Measurements from ENCODE around the gene LRRC4B.

The LRRC4B gene

GRCh38 chr19:50548191-50549058 lies 19.8 kb downstream of the LRRC4B start:
- Histone ChIP-seq H3K9me3 (ENCODE audit: severe bottlenecking) (no peaks in the 10 kb centered on the region), H3K27ac (no peak overlapping the region), H3K36me3 (peaks cover 3% of the 10 kb centered on the region), H3K27me3 (ENCODE audit: insufficient read depth, low read depth, severe bottlenecking) (no peaks in the 10 kb centered on the region), H3K4me3 (ENCODE audit: low read depth, low read length) (no peak overlapping the region)
- DNase-seq = no peak
- TF ChIP-seq CTCF (IDR thresholded peaks at IDR 0.05; ENCODE audit: low read depth, low read length) = no peak

GRCh38 chr19:50547385-50548190 lies 20.6 kb downstream of the LRRC4B start:
- H3K27me3 ChIP-seq (ENCODE audit: insufficient read depth, low read depth, severe bottlenecking) = no peaks in the 10 kb centered on the region
- no peak for TF ChIP-seq CTCF (IDR thresholded peaks at IDR 0.05; ENCODE audit: low read depth, low read length)
- H3K27ac ChIP-seq = no peak overlapping the region
- H3K4me3 ChIP-seq (ENCODE audit: low read depth, low read length) = no peak overlapping the region
- no peaks in the 10 kb centered on the region for H3K9me3 ChIP-seq (ENCODE audit: severe bottlenecking)
- H3K36me3 ChIP-seq = peaks cover 3% of the 10 kb centered on the region
- DNase-seq = no peak

GRCh38 chr19:50546527-50547221 lies 21.6 kb downstream of the LRRC4B start:
- no peak overlapping the region for H3K4me3 ChIP-seq (ENCODE audit: low read depth, low read length)
- no peak overlapping the region for H3K27ac ChIP-seq
- no peaks in the 10 kb centered on the region for H3K27me3 ChIP-seq (ENCODE audit: insufficient read depth, low read depth, severe bottlenecking)
- no peaks in the 10 kb centered on the region for H3K9me3 ChIP-seq (ENCODE audit: severe bottlenecking)
- no peak for TF ChIP-seq CTCF (IDR thresholded peaks at IDR 0.05; ENCODE audit: low read depth, low read length)
- peaks cover 3% of the 10 kb centered on the region for H3K36me3 ChIP-seq
- DNase-seq = no peak

- Histone ChIP-seq H3K36me3 (no peaks in the 10 kb centered on the region; the same call in none of the 2 replicates), H3K4me3 (ENCODE audit: low read depth, low read length) (no peak overlapping the region), H3K27ac (no peak overlapping the region), H3K9me3 (ENCODE audit: severe bottlenecking) (no peaks in the 10 kb centered on the region), H3K27me3 (ENCODE audit: insufficient read depth, low read depth, severe bottlenecking) (no peaks in the 10 kb centered on the region)
- no peak for TF ChIP-seq CTCF (IDR thresholded peaks at IDR 0.05; ENCODE audit: low read depth, low read length)
- DNase-seq = no peak
Observed at GRCh38 chr19:50542943-50543342, 25.3 kb downstream of the LRRC4B start.

- H3K27me3 ChIP-seq (ENCODE audit: insufficient read depth, low read depth, severe bottlenecking) = no peaks in the 10 kb centered on the region
- TF ChIP-seq CTCF (IDR thresholded peaks at IDR 0.05; ENCODE audit: low read depth, low read length) = peak; percentile 88
- H3K27ac ChIP-seq = no peak overlapping the region
- peaks cover 10% of the 10 kb centered on the region for H3K36me3 ChIP-seq
- DNase-seq = peak; percentile 93
- no peak overlapping the region for H3K4me3 ChIP-seq (ENCODE audit: low read depth, low read length)
- no peaks in the 10 kb centered on the region for H3K9me3 ChIP-seq (ENCODE audit: severe bottlenecking)
Observed at GRCh38 chr19:50537769-50538230, 30.4 kb downstream of the LRRC4B start.
